Neural progenitor cell (in vitro differentiated cells): Measurements from ENCODE around the gene ZSCAN5C. TPM values are rescaled to one million over a fixed set of nuclear protein-coding genes. Genes with fewer than 3 reads are reported as not detected.

Source experiments
- DNase-seq: peaks from one replicate; pipeline ENCODE4 v3.0.0-alpha.2; 2016; ENCODE audit warnings: low spot score
- H2AFZ ChIP-seq: fragments of 200-600 bp; sonication (generic); replicated peaks from 2 replicates; pipeline ENCODE4 v1.6.1; 2016; ENCODE audit warnings: antibody characterized with exemption
- H3F3A ChIP-seq: fragments of 200-600 bp; sonication (generic); 2 replicates; pipeline ENCODE4 v1.6.1; 2016; ENCODE audit warnings: antibody characterized with exemption, low read depth
- H3K27ac ChIP-seq: fragments of 200-600 bp; sonication (generic); 2 replicates; pipeline ENCODE4 v1.5.1; 2016; ENCODE audit warnings: mild to moderate bottlenecking
- H3K27me3 ChIP-seq: fragments of 200-600 bp; sonication (generic); 2 replicates; pipeline ENCODE4 v1.6.1; 2016; ENCODE audit warnings: mild to moderate bottlenecking, moderate library complexity
- H3K36me3 ChIP-seq: fragments of 200-600 bp; sonication (generic); 2 replicates; pipeline ENCODE4 v1.5.1; 2016
- H3K4me1 ChIP-seq: fragments of 200-600 bp; sonication (generic); 2 replicates; pipeline ENCODE4 v1.6.1; 2016; ENCODE audit warnings: mixed run types
- H3K4me2 ChIP-seq: fragments of 200-600 bp; sonication (generic); 2 replicates; pipeline ENCODE4 v1.6.1; 2016
- H3K4me3 ChIP-seq: fragments of 200-600 bp; sonication (generic); 2 replicates; pipeline ENCODE4 v1.5.1; 2016
- H3K79me2 ChIP-seq: fragments of 200-600 bp; sonication (generic); 2 replicates; pipeline ENCODE4 v1.6.1; 2016; ENCODE audit warnings: low read depth
- H3K9ac ChIP-seq: fragments of 200-600 bp; sonication (generic); 2 replicates; pipeline ENCODE4 v1.6.1; 2016
- H3K9me3 ChIP-seq: fragments of 200-600 bp; sonication (generic); 2 replicates; pipeline ENCODE4 v1.5.1; 2016; ENCODE audit warnings: low read depth
- H4K20me1 ChIP-seq: fragments of 200-600 bp; sonication (generic); 2 replicates; pipeline ENCODE4 v1.6.1; 2016; ENCODE audit warnings: low read depth
- H3K27ac Mint-ChIP-seq: 3 replicates; pipeline ENCODE4 v1.8.0; 2021; ENCODE audit warnings: mixed read lengths
- H3K27me3 Mint-ChIP-seq: 2 replicates; pipeline ENCODE4 v1.8.0; 2022; ENCODE audit warnings: low read depth, mild to moderate bottlenecking, inconsistent platforms, moderate library complexity, mixed read lengths; ENCODE audit not compliant: insufficient read depth
- H3K36me3 Mint-ChIP-seq: 3 replicates; pipeline ENCODE4 v1.8.0; 2021; ENCODE audit warnings: mixed read lengths
- H3K4me1 Mint-ChIP-seq: 3 replicates; pipeline ENCODE4 v1.8.0; 2021; ENCODE audit warnings: mixed read lengths
- H3K4me3 Mint-ChIP-seq: 3 replicates; pipeline ENCODE4 v1.8.0; 2021; ENCODE audit warnings: mild to moderate bottlenecking, moderate library complexity, mixed read lengths
- H3K9me3 Mint-ChIP-seq: 3 replicates; pipeline ENCODE4 v1.8.0; 2020; ENCODE audit warnings: mixed read lengths
- CTCF ChIP-seq: fragments of 200-600 bp; sonication (generic); IDR thresholded peaks from 2 replicates; pipeline ENCODE4 v1.5.1; 2017; ENCODE audit warnings: antibody characterized with exemption, mild to moderate bottlenecking
- EZH2 ChIP-seq: fragments of 200-600 bp; sonication (generic); IDR thresholded peaks from 2 replicates; pipeline ENCODE4 v1.6.1; 2017; ENCODE audit warnings: antibody characterized with exemption, mild to moderate bottlenecking, moderate library complexity
- EZH2phosphoT487 ChIP-seq: fragments of 200-600 bp; sonication (generic); IDR thresholded peaks from 2 replicates; pipeline ENCODE4 v1.6.1; 2017; ENCODE audit warnings: antibody characterized with exemption
- total RNA-seq: library from RNA; depleted of rRNA; stranded (reverse); fragments of >200 nt; gene quantifications from 2 replicates; pipeline ENCODE4 v1.2.3, GENCODE V29; 2015; ENCODE audit warnings: low replicate concordance

ZSCAN5C gene, protein sequence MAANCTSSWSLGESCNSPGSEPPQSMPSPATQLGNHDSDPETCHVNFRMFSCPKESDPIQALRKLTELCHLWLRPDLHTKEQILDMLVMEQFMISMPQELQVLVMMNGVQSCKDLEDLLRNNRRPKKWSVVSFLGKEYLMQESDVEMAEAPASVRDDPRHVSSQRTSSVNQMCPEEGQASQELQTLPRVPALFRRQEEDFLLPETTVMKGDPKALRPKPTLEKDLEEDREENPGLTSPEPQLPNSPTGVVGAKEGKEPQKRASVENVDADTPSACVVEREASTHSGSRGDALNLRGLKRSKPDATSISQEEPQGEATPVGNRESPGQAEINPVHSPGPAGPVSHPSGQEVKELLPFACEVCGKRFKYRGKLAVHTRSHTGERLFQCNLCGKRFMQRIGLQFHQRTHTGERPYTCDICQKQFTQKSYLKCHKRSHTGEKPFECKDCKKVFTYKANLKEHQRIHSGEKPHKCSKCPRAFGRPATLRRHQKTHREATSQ
- total RNA-seq: not detected in 2 replicates

DNA sequence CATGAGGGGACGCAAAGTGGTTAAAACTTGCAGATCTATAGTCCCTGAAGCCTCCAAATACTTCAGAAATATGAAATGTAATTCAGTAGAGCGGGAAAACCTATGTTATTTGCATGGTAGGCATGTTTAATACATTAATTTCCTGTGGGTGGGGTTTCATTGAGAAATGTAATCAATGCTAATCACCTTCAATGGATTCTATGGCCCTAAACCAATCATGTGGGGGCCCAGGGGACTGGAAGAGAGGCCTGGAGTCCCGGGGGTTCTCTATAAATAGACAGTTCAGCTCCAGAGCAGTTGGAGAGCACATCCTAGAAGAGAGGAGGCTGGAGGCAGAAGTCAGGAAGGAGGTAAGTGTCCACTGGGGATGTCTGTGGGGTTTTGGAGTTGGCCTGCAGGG is at the start of gene ZSCAN5C:
ZSCAN5C (plus strand) TSS at position 301 of the 400 bp plus-strand sequence. CDS start 3,641 bp downstream, outside the sequence.
- Mint-ChIP-seq H3K4me3 (no peak within 1 kb of the TSS), H3K27me3 (peaks cover 5% of the 10 kb centered on the region), H3K27ac (no peak within 1 kb of the TSS), H3K4me1 (no peaks in the 10 kb centered on the region), H3K36me3 (no peaks in the 10 kb centered on the region), H3K9me3 (peaks cover 3% of the 10 kb centered on the region)
- H3K79me2 ChIP-seq: no peaks in the 10 kb centered on the region
- no peaks in the 10 kb centered on the region for H3K4me1 ChIP-seq
- H3K9ac ChIP-seq: no peak within 1 kb of the TSS
- H2AFZ ChIP-seq: no peak within 1 kb of the TSS
- H3K36me3 ChIP-seq: no peaks in the 10 kb centered on the region
- H3K4me3 ChIP-seq: no peak within 1 kb of the TSS
- H3K4me2 ChIP-seq: no peak within 1 kb of the TSS
- no peak within 1 kb of the TSS for H3K27ac ChIP-seq
- H3K9me3 ChIP-seq: no peaks in the 10 kb centered on the region
- H3K27me3 ChIP-seq: no peaks in the 10 kb centered on the region
- no peak for TF ChIP-seq EZH2phosphoT487
- TF ChIP-seq EZH2: no peak
- TF ChIP-seq CTCF: no peak
- no peaks in the 10 kb centered on the region for H4K20me1 ChIP-seq
- no peaks in the 10 kb centered on the region for H3F3A ChIP-seq
- no peak for DNase-seq

DNA sequence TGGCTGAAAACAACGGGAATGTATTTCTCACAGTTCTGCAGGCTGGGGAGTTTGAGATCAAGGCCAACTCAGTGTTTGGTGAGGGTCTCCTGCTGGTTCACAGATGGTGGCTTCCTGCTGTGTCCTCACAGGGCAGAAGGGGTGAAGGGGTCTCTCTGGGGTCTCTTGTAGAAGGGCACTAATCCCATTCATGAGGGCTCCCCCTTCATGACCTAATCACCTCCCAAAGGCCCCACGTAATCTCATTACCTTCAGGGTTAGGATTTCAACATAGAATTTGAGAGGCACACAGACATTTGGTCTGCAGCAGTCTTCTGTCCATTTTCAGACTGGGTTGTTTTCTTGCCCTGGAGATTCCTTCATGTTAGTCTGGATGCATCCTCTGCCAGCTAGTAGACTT is 49.4 kb upstream of the ZSCAN5C start:
- peaks cover 43% of the 10 kb centered on the region for H4K20me1 ChIP-seq
- peaks cover 20% of the 10 kb centered on the region for H3K4me1 ChIP-seq
- peak overlapping the region; percentile 27 for H3K4me3 Mint-ChIP-seq
- no peaks in the 10 kb centered on the region for H3K27me3 ChIP-seq
- H3K79me2 ChIP-seq: peaks cover 28% of the 10 kb centered on the region
- H3K9ac ChIP-seq: no peak overlapping the region
- H2AFZ ChIP-seq: no peak overlapping the region
- peaks cover 36% of the 10 kb centered on the region for H3K36me3 Mint-ChIP-seq
- H3F3A ChIP-seq: peaks cover 28% of the 10 kb centered on the region
- H3K27ac ChIP-seq: peak overlapping the region; percentile 56
- no peaks in the 10 kb centered on the region for H3K36me3 ChIP-seq
- H3K4me1 Mint-ChIP-seq: peaks cover 25% of the 10 kb centered on the region
- peak overlapping the region; percentile 5 for H3K4me3 ChIP-seq
- TF ChIP-seq EZH2phosphoT487: no peak
- TF ChIP-seq CTCF: no peak
- no peak for TF ChIP-seq EZH2
- peak; percentile 34 for DNase-seq
- H3K9me3 Mint-ChIP-seq: peaks cover 6% of the 10 kb centered on the region
- peak overlapping the region; percentile 57 for H3K27ac Mint-ChIP-seq
- peak overlapping the region; percentile 49 for H3K4me2 ChIP-seq
- H3K27me3 Mint-ChIP-seq: peaks cover 14% of the 10 kb centered on the region
- H3K9me3 ChIP-seq: no peaks in the 10 kb centered on the region

GRCh38 chr19:56153507-56153906 is 48.6 kb upstream of the ZSCAN5C start:
- Histone ChIP-seq H2AFZ (no peak overlapping the region), H3K9me3 (no peaks in the 10 kb centered on the region), H3K27me3 (no peaks in the 10 kb centered on the region), H3K4me3 (no peak overlapping the region), H3K4me2 (peak overlapping the region; percentile 49), H3K36me3 (no peaks in the 10 kb centered on the region), H3K4me1 (peaks cover 20% of the 10 kb centered on the region), H3K79me2 (peaks cover 28% of the 10 kb centered on the region), H3K9ac (no peak overlapping the region), H3F3A (peaks cover 27% of the 10 kb centered on the region), H4K20me1 (peaks cover 42% of the 10 kb centered on the region), H3K27ac (peak overlapping the region; percentile 56)
- Mint-ChIP-seq H3K4me3 (peak overlapping the region; percentile 8), H3K27me3 (peaks cover 16% of the 10 kb centered on the region), H3K36me3 (peaks cover 31% of the 10 kb centered on the region), H3K9me3 (peaks cover 6% of the 10 kb centered on the region), H3K4me1 (peaks cover 25% of the 10 kb centered on the region), H3K27ac (peak overlapping the region; percentile 64)
- DNase-seq: peak; percentile 84
- no peak for TF ChIP-seq EZH2
- TF ChIP-seq CTCF: no peak
- no peak for TF ChIP-seq EZH2phosphoT487
